GM12872 (cell line): Measurements from ENCODE around the gene COPG1.

ENCODE experiments used
- CTCF ChIP-seq: IDR thresholded peaks from 3 replicates; pipeline ENCODE4 v1.5.1; 2011; ENCODE audit warnings: low read depth, mild to moderate bottlenecking, low read length, moderate library complexity; ENCODE audit not compliant: insufficient read depth

The COPG1 gene

DNA sequence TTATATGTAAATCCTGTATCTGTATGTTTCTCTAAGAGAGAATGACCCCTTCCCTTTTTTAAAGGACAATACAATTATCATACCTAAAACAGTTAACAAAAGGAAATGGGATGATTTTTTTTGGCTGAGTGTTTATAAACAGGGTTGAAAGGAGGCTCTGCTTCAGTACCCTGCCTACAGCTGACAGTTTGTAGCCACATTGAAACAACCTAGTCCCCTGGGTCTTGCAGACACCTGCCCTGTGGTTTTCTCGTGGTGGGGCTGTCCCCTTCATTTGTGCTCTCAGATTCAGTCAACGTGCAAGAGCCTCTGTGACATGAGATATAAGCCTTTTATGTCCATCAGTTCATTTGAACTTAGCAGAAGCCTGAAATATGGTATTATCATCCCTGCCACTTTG lies 27.0 kb downstream of the COPG1 start:
- no peak for TF ChIP-seq CTCF

DNA sequence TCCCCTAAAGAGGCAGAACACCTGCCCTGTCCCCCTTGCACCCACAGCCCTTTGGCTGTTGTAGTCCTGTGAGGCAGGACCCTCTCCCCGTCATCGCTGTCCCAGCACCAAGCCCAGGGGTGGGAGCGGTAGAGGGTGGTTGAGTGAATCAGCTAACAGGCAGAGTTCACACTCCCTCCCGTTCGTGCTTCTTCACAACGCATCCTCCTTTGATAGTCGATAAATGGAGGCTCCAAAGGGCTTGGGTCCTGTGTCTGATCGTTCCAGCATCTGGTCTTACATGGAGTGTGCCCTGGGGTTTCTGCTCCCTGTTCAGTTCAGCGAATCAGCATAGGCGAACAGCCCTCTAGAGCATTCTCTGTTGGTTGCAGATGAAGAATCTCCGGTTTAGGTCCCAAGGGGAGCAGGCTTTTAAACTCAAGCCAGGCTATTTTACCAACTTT lies 28.4 kb downstream of the COPG1 start:
- no peak for TF ChIP-seq CTCF

DNA sequence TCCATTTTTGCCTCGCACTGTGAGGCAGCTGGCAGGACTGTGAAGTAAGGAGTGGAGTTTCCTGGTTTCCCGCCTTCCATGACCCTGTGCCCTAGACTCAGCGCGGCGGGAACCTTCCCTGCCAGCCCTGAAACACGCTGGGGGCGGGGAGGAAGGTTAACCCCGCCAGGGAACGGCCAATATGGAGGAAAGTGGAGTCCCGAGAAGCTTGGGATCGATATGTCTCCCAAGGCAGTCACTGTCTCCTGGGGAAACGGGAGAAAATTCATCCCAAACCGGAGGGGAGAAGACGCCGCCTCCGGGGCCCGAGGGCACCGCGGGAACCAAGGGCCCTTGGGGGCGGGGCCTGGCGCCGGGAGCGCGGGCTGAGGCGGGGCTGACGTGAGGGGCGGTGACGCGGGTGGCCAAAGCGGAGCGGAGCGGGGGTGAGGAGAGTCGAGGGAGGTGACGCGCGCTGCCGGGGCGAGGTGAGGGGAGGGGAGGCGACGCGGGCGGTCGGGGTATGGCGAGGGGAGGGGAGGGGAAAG lies 29.1 kb downstream of the COPG1 start, which contains the start of gene HMCES:
Gene HMCES (plus strand): TSS at position 432 of the 527 bp plus-strand sequence. CDS start 863 bp downstream, outside the sequence.
- no peak for TF ChIP-seq CTCF

DNA sequence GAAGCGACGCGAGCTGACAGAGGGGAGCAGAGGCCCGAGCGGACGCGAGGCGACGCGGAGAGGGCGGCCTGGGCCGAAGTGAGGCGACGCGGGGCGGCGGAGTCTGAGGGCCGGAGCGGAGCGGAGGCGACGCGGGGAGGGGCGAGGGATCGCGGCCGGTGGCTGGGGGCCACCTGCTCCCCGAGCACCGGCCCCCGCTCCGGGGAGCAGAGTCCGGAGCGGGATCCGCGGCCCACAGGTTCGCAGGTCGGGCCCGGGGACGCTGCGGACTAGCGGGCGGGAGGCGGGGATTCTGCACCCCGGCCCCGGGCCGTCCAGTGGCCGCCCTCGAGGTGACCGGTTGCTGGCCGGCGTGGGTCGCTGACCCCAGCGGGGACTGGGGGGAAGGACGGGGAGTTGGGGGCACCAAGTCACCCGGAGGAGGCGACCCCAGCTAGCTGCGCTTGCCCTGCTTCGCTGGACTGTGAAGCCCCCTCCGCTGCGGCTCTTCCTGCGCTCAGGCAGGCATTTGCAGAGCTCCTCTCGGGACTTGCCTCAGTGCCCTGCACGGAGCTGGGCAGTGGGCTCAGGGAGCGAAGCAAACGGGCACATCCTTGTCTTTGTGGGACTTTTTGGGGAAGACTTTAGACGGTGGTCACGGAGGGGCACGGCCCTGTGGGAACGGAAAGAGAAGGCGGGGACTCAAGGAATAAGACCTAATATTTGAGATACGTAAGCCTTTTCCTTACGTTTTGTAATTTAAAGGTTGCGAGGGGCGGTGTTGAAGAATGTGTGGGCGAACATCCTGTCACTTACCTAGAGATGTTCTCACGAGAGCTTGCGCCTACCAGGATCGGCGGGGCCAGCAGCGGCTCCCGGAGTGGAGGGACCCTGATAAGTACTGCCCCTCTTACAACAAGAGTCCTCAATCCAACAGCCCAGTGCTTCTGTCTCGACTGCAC lies 29.8 kb downstream of the COPG1 start:
- no peak for TF ChIP-seq CTCF

DNA sequence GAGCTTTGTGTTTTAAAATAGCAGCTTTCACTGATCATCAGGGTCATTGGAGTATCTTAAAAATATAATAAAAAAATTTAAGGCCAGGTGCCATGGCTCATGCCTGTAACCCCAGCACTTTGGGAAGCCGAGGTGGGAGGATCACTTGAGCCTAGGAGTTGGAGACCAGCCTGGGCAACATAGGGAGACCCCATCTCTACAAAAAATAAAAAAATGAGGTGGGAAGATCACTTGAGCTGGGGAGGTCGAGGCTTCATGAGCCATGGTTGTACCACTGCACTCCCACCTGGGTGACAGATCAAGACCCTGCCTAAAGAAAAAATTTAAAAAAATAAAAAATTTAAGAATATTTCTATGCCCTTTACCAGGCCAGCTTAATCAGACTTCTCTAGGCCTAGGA lies 30.8 kb downstream of the COPG1 start:
- no peak for TF ChIP-seq CTCF

GRCh38 chr3:129281726-129282125 lies 32.3 kb downstream of the COPG1 start:
- TF ChIP-seq CTCF = no peak

- TF ChIP-seq CTCF = no peak; the same call in 2 of the 3 replicates
These were observed 33.4 kb downstream of the COPG1 start for GRCh38 chr3:129282727-129283327.
